Astrocyte of the cerebellum (primary cell): ENCODE data around the gene POLR2B.

Source experiments
- DNase-seq: peaks from one replicate; pipeline ENCODE4 v3.0.0-alpha.2; 2011; ENCODE audit warnings: low read depth
- H3K4me3 ChIP-seq: 2 replicates; pipeline ENCODE4 v1.5.1; 2011; ENCODE audit warnings: mild to moderate bottlenecking, low read depth, low read length, moderate library complexity
- in situ Hi-C: cut with HindIII; loops from 2 replicates; pipeline ENCODE4 v1.10.0; 2017; ENCODE audit warnings: low sequenced_read_pairs
- TF ChIP-seq, protein P1 (sequence below): IDR thresholded peaks from 2 replicates; pipeline ENCODE4 v1.5.1; 2012; ENCODE audit warnings: low read length, low read depth, moderate library complexity, mild to moderate bottlenecking; ENCODE audit errors: missing control alignments

POLR2B gene

DNA sequence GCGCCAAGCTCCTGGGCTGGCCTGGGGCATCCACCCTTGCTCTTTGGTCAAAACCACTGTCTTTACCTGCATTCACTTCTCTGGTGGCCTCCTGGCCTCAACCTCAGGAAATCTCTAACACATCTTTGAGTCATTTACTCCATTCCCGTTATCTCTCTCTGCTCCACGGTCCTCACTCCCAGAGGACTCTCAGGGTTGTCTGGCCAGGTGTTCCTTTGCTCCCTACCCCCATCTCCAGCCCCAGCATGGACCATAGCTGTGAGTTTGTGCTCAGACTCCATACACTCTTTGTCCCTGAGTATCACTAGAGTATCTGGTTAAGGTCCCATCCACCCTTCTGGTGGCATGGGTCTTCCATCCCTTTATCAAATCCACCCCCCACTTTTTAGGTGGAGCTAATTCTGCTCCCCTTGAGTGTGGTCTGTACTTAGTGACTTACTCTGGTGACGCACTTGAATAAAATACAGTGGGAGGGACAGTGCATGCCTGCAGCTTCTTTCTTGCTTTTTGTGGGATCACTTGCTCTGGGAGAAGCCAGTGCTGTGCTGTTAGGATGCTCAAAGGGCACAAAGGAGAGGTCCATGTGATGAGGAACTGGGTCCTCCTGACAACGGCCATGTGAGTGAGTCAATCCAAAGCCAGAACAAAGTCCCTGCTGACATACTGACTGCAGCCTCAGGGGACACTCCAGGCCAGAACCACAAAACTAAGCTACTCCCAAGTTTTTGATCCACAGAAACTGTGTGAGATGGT lies 87.2 kb downstream of the POLR2B start:
- no peak for DNase-seq
- in situ Hi-C loops: no loop called here
- TF ChIP-seq, protein P1, sequence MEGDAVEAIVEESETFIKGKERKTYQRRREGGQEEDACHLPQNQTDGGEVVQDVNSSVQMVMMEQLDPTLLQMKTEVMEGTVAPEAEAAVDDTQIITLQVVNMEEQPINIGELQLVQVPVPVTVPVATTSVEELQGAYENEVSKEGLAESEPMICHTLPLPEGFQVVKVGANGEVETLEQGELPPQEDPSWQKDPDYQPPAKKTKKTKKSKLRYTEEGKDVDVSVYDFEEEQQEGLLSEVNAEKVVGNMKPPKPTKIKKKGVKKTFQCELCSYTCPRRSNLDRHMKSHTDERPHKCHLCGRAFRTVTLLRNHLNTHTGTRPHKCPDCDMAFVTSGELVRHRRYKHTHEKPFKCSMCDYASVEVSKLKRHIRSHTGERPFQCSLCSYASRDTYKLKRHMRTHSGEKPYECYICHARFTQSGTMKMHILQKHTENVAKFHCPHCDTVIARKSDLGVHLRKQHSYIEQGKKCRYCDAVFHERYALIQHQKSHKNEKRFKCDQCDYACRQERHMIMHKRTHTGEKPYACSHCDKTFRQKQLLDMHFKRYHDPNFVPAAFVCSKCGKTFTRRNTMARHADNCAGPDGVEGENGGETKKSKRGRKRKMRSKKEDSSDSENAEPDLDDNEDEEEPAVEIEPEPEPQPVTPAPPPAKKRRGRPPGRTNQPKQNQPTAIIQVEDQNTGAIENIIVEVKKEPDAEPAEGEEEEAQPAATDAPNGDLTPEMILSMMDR: no peak
- no peak overlapping the region for H3K4me3 ChIP-seq

DNA sequence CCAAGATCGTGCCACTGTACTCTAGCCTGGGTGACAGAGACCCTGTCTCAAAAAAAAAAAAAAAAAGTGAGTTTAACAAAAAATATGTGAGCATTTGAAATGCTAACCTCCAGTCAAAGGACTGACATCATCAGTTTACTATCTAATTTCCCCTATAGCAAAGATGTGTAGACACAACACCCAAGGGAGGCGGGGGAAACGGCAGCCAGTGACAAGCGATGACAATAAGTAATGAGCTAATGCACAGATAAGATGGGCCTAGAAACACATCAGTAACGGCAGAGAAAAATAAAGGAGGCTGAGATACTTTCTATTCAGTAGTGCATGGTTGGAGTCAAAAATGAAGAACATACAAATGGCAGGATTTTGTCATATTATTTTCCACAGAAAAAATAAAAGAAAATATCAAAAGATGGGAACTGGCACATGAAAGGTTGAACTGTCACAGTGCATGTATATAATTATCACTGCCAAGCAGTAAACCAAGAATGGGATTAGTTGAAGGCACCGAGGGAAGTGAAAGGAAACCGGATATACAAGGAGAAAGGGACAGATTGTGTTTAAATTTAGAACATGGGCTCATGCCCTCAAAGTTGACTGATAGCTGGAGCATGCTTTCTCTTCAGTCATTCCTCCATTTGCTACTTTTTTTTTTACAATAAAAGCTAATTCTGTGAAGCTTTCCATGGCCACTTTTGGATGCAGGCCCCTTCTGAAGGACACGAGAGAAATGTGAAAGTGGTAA lies 89.7 kb downstream of the POLR2B start:
- H3K4me3 ChIP-seq: no peak overlapping the region
- DNase-seq: no peak
- in situ Hi-C loops: no loop called here
- TF ChIP-seq, protein P1: no peak

DNA sequence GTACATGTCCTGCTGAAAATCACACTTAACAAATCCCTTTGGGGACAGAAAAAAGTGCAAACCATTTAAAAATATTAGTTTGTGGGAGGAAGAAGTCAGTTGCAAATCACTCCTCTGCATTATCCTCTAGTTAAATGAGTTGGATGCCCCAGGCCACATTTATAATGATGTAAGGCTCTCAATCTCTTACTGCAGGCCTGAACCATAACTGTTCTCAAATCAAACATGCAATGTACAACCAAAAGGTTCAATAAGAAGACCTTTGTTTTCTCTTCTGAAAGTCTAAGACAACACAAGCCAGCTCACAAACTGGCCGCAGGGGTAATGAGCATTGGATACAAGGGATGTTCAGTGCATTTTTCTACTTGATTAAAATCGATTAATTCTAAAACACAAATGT lies 91.8 kb downstream of the POLR2B start:
- TF ChIP-seq, protein P1: no peak
- DNase-seq: no peak
- in situ Hi-C loops: no loop called here
- H3K4me3 ChIP-seq: no peak overlapping the region

DNA sequence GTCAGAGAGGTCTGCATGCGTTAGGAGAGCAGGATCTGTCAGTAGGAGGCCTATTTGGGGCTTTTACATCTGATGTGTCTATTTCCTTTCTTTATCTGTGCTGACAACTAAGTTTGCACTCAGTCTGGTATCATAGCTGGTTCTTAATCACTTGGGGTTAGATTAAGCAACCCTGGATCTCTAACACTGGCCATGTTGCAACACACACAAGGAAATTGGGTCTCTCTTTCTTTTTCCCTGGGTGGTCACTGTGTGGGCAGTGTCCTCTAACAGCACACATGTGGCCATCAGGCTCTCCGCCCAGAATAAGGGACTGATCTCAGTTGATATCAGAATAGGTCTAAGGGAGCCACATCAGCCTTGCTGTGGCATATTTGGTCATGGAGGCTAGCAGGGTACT lies 92.6 kb downstream of the POLR2B start:
- in situ Hi-C loops: no loop called here
- TF ChIP-seq, protein P1: no peak
- DNase-seq: no peak
- H3K4me3 ChIP-seq: no peak overlapping the region

DNA sequence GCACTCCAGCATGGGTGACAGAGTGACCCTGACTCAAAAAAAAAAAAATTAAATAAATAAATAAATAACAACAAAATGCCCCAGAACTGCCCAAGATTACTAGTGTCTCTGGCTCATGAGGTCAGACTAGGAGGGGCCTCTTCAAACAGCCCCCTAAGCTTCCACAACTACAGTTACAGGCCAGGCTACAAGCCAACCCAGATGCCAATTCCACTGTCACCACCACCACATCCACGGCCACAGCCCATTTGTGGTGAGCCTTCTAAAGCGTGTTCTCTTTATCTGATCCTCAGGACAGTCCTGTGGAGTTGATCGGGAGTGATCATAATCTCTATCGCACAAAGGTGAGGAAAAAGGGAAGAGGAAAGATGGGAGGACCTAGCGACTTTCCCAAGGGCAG lies 94.9 kb downstream of the POLR2B start:
- in situ Hi-C loops: no loop called here

DNA sequence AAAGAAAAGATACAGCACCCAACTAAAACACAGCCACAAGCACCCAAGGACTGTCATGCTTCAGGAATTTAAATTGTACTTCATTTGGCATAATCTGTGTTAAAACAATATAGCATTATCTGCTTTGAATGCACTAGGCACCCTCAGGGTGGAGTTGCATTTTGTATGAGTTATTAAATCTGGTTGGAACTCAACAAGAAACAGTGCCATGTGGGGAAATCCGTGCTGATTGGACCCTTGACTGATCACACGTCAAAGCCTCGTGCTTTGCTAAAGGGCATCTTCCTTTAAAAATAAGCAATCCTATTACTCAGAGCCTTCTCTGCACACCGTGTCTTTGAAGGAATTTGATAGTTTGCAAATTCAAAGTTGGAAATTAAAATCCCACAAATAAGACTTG lies 96.0 kb downstream of the POLR2B start:
- in situ Hi-C loops: no loop called here
- TF ChIP-seq, protein P1: no peak
- no peak for DNase-seq
- no peak overlapping the region for H3K4me3 ChIP-seq

More for the DNA sequence above, 94.9 kb downstream of the POLR2B start:
- H3K4me3 ChIP-seq: no peak overlapping the region
- TF ChIP-seq, protein P1: no peak
- DNase-seq: no peak
